Gastrocnemius medialis (tissue), 4 donors: ENCODE measurements around the gene GNB1L. TPM values are rescaled to one million over a fixed set of nuclear protein-coding genes. Genes with fewer than 3 reads are reported as not detected.

Experiments
- ATAC-seq, 2 donors: fragments of 150-250 bp; one replicate each; pipeline ENCODE4 v1.9.1; 2016
- DNase-seq, 2 donors: peaks; one replicate each; pipeline ENCODE4 v3.0.0-alpha.2; 2019
- H3K27ac ChIP-seq, 4 donors: fragments of 200-600 bp; sonication (generic); 1 replicate in 1 of 4; 2 replicates in 3 of 4; pipeline ENCODE4 v1.5.1; 2016 to 2018; ENCODE audit warnings: mild to moderate bottlenecking in 2 of 4, moderate library complexity in 1 of 4
- H3K27me3 ChIP-seq, 3 donors: fragments of 200-600 bp; sonication (generic) in 2 of 3; 1 replicate in 1 of 3; 2 replicates in 2 of 3; pipeline versions ENCODE4 v1.5.1 to v1.6.0; 2016 to 2019; ENCODE audit warnings: mild to moderate bottlenecking in 1 of 3, moderate library complexity in 1 of 3
- H3K36me3 ChIP-seq, 2 donors: fragments of 200-600 bp; sonication (generic) in 1 of 2; one replicate each; pipeline ENCODE4 v1.5.1; 2017 to 2018
- H3K4me1 ChIP-seq, 2 donors: fragments of 200-600 bp; sonication (generic) in 1 of 2; one replicate each; pipeline ENCODE4 v1.5.1; 2016 to 2017; ENCODE audit warnings: mild to moderate bottlenecking in 2 of 2
- H3K4me3 ChIP-seq, 4 donors: fragments of 200-600 bp; sonication (generic) in 3 of 4; 1 replicate in 1 of 4; 2 replicates in 3 of 4; pipeline ENCODE4 v1.5.1; 2016 to 2019; ENCODE audit warnings: mild to moderate bottlenecking in 2 of 4
- H3K9me3 ChIP-seq, 3 donors: fragments of 200-600 bp; sonication (generic) in 2 of 3; 1 replicate in 1 of 3; 2 replicates in 2 of 3; pipeline ENCODE4 v1.5.1; 2016 to 2019
- CTCF ChIP-seq, 5 experiments: fragments of 450-650 bp in 3 of 5; fragments of 200-600 bp in 2 of 5; sonication (generic) in 2 of 5; IDR thresholded peaks in 4 of 5; conservative IDR thresholded peaks in 1 of 5; 1 replicate in 4 of 5; 2 replicates in 1 of 5; pipeline ENCODE4 v1.5.1; 2016 to 2019; ENCODE audit warnings: antibody characterized with exemption in 5 of 5, mild to moderate bottlenecking in 3 of 5, moderate library complexity in 3 of 5
- POLR2A ChIP-seq, 2 donors: fragments of 450-650 bp; IDR thresholded peaks; one replicate each; pipeline ENCODE4 v1.6.1; 2017; ENCODE audit warnings: antibody characterized with exemption in 2 of 2, mild to moderate bottlenecking in 2 of 2, moderate library complexity in 2 of 2
- in situ Hi-C, 4 donors: fragments of 200-750 bp; cut with MboI; loops; one replicate each; pipeline versions ENCODE4 v1.15.0 to v1.8.0; 2017; ENCODE audit warnings: low sequenced_read_pairs in 4 of 4
- intact Hi-C: fragments of 100-400 bp; cut with DNase I; formaldehyde crosslinking; loops from one replicate; pipeline ENCODE4 v1.15.1; 2023; ENCODE audit warnings: low total_unique reads
- total RNA-seq, 4 donors: library from RNA; depleted of rRNA; stranded (reverse); fragments of >200 nt; gene quantifications; one replicate each; pipeline versions ENCODE4 v1.1.0 to v1.2.3, GENCODE V29; 2016

GNB1L gene
- total RNA-seq = 1 to 10 TPM; 4.4 to 9.6 (median 6.7) TPM

GRCh38 chr22:19854778-19855503, at the start of gene GNB1L, which contains the start of gene RTL10:
Gene GNB1L, minus strand, starts transcription at chr22:19854874. Its CDS starts 33,519 bp downstream, at chr22:19821355.
Gene RTL10, minus strand, starts transcription at chr22:19854874. Its CDS starts 2,613 bp downstream, at chr22:19852261.
- Histone ChIP-seq H3K4me1 (peaks cover 20 to 31% of the 10 kb centered on the region in 2 donors), H3K27ac (peak within 1 kb of the TSS; percentile 91 to 98 (median 96)), H3K4me3 (peak within 1 kb of the TSS; percentile 85 to 98 (median 94)), H3K36me3 (peaks cover 0 to 20% of the 10 kb centered on the region in 2 donors), H3K27me3 (no peaks in the 10 kb centered on the region), H3K9me3 (no peaks in the 10 kb centered on the region)
- TF ChIP-seq CTCF (IDR thresholded peaks at IDR 0.05 in 4 of 5, conservative IDR thresholded peaks at IDR 0.05 in 1 of 5) (no peak), POLR2A (IDR thresholded peaks at IDR 0.05) (peak; percentile 96 to 98)
- in situ Hi-C loops = no loop called here
- intact Hi-C loops = loop anchor here (1.0 to 5.0 kb wide), 5 partner anchors 56 to 167 kb away; partner anchors contain the start of gene TANGO2
- DNase-seq = peak; percentile 94 to 97
- ATAC-seq = peak; percentile 91

GRCh38 chr22:19904174-19904856, 49.6 kb upstream of the GNB1L start:
- DNase-seq = no peak
- no peak overlapping the region for H3K27ac ChIP-seq
- in situ Hi-C loops = no loop called here
- TF ChIP-seq POLR2A (IDR thresholded peaks at IDR 0.05) (no peak), CTCF (IDR thresholded peaks at IDR 0.05 in 4 of 5, conservative IDR thresholded peaks at IDR 0.05 in 1 of 5) (no peak)
- peaks cover 0 to 5% of the 10 kb centered on the region in 2 donors for H3K36me3 ChIP-seq
- no peaks in the 10 kb centered on the region for H3K27me3 ChIP-seq
- no peaks in the 10 kb centered on the region for H3K4me1 ChIP-seq
- no peak for ATAC-seq
- H3K9me3 ChIP-seq = no peaks in the 10 kb centered on the region
- intact Hi-C loops = no loop called here
- H3K4me3 ChIP-seq = no peak overlapping the region

- no peaks in the 10 kb centered on the region for H3K4me1 ChIP-seq
- no peaks in the 10 kb centered on the region for H3K9me3 ChIP-seq
- H3K4me3 ChIP-seq = no peak overlapping the region
- in situ Hi-C loops = no loop called here
- H3K36me3 ChIP-seq = peaks cover 0 to 13% of the 10 kb centered on the region in 2 donors
- ATAC-seq (no peak), DNase-seq (no peak)
- intact Hi-C loops = no loop called here
- H3K27ac ChIP-seq = no peak overlapping the region
- TF ChIP-seq POLR2A (IDR thresholded peaks at IDR 0.05) = no peak
- no peak for TF ChIP-seq CTCF (IDR thresholded peaks at IDR 0.05 in 4 of 5, conservative IDR thresholded peaks at IDR 0.05 in 1 of 5)
- H3K27me3 ChIP-seq = no peaks in the 10 kb centered on the region
These were observed 48.8 kb upstream of the GNB1L start for GRCh38 chr22:19903513-19903912.

GRCh38 chr22:19903031-19903430, 48.4 kb upstream of the GNB1L start:
- Histone ChIP-seq H3K27me3 (no peaks in the 10 kb centered on the region), H3K36me3 (peaks cover 0 to 8% of the 10 kb centered on the region in 2 donors)
- in situ Hi-C loops = no loop called here

More at GRCh38 chr22:19903031-19903430, 48.4 kb upstream of the GNB1L start:
- TF ChIP-seq POLR2A (IDR thresholded peaks at IDR 0.05) (no peak), CTCF (IDR thresholded peaks at IDR 0.05 in 4 of 5, conservative IDR thresholded peaks at IDR 0.05 in 1 of 5) (no peak)
- intact Hi-C loops = no loop called here
- no peak for ATAC-seq
- DNase-seq = no peak
- Histone ChIP-seq H3K9me3 (no peaks in the 10 kb centered on the region), H3K4me3 (no peak overlapping the region), H3K4me1 (no peaks in the 10 kb centered on the region), H3K27ac (no peak overlapping the region)
